ENCODE results near the gene SMOC2. TPM values are rescaled to one million over a fixed set of nuclear protein-coding genes. Genes with fewer than 3 reads are reported as not detected.

The SMOC2 gene
- total and polyA plus RNA-seq, 2 of the 13 experiments (the other 11 are each of a cell fraction or from before 2014, with no cell fraction given) = not detected

DNA sequence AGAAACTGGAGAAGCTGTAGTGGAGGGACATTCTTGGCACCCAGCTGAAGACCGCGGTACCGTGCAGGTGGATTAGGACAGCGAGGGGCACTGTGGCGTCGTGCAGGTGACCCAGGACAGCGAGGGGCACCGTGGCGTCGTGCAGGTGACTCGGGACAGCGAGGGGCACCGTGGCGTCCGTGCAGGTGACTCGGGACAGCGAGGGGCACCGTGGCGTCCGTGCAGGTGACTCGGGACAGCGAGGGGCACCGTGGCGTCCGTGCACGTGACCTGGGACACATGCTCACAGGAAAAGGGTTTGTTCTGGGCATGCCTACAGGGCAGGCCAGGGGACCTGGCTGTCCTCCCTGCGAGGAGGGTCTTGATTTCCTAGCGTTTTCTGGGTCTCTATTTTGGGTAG lies 29.2 kb upstream of the SMOC2 start:
- in situ Hi-C loops (cut with HindIII; ENCODE audit: extremely low pct_ligation_motif_present, low pct_unique_long_range_greater_than_20kb) = no loop called here
- ATAC-seq (no peak), FAIRE-seq (no peak), DNase-seq (ENCODE audit: low spot score) (no peak)
- BruUV-seq (replicated peaks) = no TSS peak
- Histone ChIP-seq H3K9ac (ENCODE audit: insufficient read depth, low read depth, low read length) (no peak overlapping the region), H3K79me2 (ENCODE audit: insufficient read depth, low read length) (no peaks in the 10 kb centered on the region), H3K27ac (ENCODE audit: extremely low read length, insufficient read depth, low read length) (no peak overlapping the region), H3K4me1 (ENCODE audit: insufficient read depth, low read length) (no peaks in the 10 kb centered on the region), H3K4me3 (replicated peaks in 1 of 3; ENCODE audit: insufficient read depth in 1 of 3, low read depth in 2 of 3, low read length in 3 of 3) (no peak overlapping the region), H4K20me1 (ENCODE audit: insufficient read depth, low read length) (no peaks in the 10 kb centered on the region; the same call in 1 of the 2 replicates), H3K9me3 (ENCODE audit: low read length) (no peaks in the 10 kb centered on the region), H2AFZ (ENCODE audit: low read length) (no peak overlapping the region), H3K36me3 (replicated peaks in 1 of 2; ENCODE audit: control insufficient read depth in 1 of 2, insufficient read depth in 2 of 2, low read length in 2 of 2) (no peaks in the 10 kb centered on the region), H3K4me2 (ENCODE audit: low read depth, low read length) (no peak overlapping the region), H3K27me3 (ENCODE audit: control insufficient read depth in 1 of 2, insufficient read depth in 2 of 2, low read length in 2 of 2) (peaks cover 17 to 93% of the 10 kb centered on the region in 2 experiments)
- ChIA-PET CTCF (ENCODE audit: low intra/inter-chr PET ratio, low total read pairs) (no interaction called here), POLR2A (no interaction called here)
- TF ChIP-seq TFDP1 (CRISPR knock-in tag; IDR thresholded peaks at IDR 0.05; ENCODE audit: borderline replicate concordance) (no peak), ZBTB3 (CRISPR knock-in tag; IDR thresholded peaks at IDR 0.05; ENCODE audit: borderline replicate concordance, low read depth) (no peak), HNRNPK (IDR thresholded peaks at IDR 0.05; ENCODE audit: low read depth, low read length, poor library complexity, severe bottlenecking) (no peak)
- TF ChIP-seq, protein P1, sequence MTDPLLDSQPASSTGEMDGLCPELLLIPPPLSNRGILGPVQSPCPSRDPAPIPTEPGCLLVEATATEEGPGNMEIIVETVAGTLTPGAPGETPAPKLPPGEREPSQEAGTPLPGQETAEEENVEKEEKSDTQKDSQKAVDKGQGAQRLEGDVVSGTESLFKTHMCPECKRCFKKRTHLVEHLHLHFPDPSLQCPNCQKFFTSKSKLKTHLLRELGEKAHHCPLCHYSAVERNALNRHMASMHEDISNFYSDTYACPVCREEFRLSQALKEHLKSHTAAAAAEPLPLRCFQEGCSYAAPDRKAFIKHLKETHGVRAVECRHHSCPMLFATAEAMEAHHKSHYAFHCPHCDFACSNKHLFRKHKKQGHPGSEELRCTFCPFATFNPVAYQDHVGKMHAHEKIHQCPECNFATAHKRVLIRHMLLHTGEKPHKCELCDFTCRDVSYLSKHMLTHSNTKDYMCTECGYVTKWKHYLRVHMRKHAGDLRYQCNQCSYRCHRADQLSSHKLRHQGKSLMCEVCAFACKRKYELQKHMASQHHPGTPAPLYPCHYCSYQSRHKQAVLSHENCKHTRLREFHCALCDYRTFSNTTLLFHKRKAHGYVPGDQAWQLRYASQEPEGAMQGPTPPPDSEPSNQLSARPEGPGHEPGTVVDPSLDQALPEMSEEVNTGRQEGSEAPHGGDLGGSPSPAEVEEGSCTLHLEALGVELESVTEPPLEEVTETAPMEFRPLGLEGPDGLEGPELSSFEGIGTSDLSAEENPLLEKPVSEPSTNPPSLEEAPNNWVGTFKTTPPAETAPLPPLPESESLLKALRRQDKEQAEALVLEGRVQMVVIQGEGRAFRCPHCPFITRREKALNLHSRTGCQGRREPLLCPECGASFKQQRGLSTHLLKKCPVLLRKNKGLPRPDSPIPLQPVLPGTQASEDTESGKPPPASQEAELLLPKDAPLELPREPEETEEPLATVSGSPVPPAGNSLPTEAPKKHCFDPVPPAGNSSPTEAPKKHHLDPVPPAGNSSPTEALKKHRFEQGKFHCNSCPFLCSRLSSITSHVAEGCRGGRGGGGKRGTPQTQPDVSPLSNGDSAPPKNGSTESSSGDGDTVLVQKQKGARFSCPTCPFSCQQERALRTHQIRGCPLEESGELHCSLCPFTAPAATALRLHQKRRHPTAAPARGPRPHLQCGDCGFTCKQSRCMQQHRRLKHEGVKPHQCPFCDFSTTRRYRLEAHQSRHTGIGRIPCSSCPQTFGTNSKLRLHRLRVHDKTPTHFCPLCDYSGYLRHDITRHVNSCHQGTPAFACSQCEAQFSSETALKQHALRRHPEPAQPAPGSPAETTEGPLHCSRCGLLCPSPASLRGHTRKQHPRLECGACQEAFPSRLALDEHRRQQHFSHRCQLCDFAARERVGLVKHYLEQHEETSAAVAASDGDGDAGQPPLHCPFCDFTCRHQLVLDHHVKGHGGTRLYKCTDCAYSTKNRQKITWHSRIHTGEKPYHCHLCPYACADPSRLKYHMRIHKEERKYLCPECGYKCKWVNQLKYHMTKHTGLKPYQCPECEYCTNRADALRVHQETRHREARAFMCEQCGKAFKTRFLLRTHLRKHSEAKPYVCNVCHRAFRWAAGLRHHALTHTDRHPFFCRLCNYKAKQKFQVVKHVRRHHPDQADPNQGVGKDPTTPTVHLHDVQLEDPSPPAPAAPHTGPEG (CRISPR knock-in tag; IDR thresholded peaks at IDR 0.05) = no peak
- intact Hi-C loops (cut with micrococcal nuclease; ENCODE audit: unreplicated experiment) = no loop called here
- WGBS (ENCODE audit: low lambda C conversion rate) = 37% methylated on average over 14 of the region's 28 CpGs

Data from HepG2 (cell line).